ENCODE data around the gene FMNL3.
A peak's percentile ranks its signal among the peaks of the same experiment; 100 is the strongest.

FMNL3 gene

GRCh38 chr12:49649892-49650291 lies 57.3 kb downstream of the FMNL3 start:
- no peak for DNase-seq (ENCODE audit: low read depth)

DNA sequence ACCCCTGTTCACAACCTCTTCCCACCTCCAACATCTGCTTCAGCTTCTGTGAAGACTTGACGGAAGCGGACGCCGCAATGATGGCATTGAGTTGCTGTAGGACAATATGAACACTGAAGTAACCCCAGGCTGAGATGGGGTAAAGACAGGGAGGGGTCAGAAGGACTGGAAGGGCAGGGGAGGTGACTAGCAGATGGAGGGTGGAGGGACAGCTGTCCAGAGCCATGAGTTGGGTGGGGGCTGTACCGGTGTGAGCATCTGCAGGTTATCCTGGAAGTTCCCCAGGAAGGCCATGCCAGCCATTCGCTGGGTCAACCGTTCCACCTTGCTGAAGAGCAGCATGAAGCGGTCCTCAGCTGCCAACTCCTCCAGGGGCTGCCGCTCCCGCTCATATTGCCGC lies 57.8 kb downstream of the FMNL3 start:
- DNase-seq (ENCODE audit: low read depth): no peak

GRCh38 chr12:49648712-49649003 lies 58.5 kb downstream of the FMNL3 start:
- no peak for DNase-seq (ENCODE audit: low read depth)

DNA sequence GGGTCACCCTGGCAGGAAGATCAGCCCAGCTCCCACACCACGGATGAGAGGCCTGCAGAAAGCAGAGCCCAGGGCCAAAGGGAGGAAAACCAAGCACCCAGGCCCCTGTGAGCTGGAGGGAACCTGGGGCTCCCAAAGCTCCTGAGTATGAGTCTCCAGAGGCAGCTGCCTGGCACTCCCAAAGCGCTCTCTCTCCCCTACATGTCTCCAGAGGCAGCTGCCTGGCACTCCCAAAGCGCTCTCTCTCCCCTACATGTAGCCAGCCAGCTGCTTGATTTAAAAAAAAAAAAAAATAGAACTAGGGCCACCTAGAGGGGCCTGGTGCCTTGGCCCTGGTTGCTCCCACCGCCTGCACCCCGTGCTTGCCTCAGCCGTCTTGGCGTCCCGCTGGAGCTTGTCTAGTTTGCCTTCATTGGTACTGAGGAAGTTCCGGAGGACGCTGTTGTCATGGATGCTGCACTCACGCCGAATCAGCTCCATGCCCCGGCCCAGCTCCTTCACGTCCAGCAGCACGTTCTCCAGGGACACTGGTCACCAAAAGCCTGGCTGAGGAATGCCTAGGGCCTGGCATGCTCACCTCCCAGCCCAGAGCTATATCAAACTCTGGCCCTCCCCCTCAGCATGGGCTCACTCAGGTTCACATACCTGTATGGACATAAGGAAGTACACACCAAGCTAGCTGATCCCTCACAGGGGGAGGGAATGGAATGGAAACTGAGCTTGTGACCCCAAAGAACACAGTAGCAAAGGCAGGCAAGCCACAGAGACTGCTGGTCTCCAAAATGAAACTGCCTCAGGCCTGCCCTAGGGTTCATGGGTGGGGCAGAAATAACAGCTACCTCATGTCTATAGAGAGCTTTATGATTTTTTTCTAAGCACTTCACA lies 59.1 kb downstream of the FMNL3 start:
- DNase-seq (ENCODE audit: low read depth): no peak

DNA sequence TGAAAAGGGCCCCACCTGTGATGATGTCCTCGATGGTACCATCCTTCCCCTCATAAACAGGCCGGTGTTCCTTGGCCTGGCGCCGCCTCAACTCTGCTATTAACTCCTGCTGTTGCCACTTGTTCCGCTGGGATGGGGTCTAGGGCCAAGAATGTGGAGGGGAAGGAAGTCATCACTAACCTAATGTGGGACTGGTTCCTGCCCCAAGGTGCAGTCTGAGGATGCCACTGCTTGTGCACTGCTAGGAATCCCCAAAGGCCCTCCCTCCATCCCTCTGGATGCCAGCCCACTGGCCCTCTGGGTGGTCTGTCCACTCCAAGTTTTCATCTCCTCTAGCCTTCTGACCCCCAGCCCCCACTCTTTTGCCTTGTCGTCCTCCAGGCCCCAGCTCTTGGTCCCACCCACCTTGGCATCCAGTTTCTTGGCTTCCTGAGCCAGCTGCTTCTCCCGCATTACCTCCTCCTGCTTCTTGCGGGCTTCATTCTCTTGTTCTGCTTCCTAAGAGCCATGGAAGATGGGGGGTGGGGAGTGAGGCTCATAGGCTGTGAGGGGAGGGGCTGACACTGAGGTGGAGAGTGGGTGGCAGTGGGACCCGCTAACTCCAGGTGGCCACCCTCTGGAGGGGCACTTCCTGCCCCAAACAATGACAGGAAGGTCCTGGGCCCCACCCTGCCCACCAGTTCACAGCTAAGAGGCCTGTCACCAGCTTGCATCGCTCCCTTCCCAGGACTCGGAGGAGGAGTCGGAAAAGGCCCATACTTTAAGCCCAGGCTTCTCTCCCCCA lies 60.1 kb downstream of the FMNL3 start:
- DNase-seq (ENCODE audit: low read depth): no peak

DNA sequence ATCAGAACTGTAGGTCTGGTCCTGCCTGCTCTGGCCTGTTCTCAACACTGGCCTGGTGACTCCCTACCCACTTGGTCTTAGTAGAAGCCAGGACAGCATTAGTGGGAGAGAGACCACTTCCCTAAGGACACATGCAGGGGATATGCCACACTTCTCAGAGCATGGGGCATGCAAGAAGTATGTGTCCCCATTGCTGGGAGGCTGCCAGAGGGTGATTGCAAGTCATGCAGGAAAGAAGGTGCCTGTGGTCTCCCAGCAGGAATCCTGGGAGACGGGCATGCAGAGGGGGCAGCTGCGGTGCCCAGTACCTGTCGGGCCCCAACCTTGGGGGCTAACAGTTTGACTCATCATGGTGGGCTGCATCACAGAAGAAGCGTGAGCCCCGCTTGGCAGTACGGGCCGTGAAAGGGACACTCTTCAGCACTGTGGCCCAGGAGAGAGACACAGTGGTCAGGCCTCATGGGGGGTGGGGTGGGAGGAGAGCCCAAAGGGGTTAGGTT lies 60.8 kb downstream of the FMNL3 start:
- no peak for DNase-seq (ENCODE audit: low read depth)

DNA sequence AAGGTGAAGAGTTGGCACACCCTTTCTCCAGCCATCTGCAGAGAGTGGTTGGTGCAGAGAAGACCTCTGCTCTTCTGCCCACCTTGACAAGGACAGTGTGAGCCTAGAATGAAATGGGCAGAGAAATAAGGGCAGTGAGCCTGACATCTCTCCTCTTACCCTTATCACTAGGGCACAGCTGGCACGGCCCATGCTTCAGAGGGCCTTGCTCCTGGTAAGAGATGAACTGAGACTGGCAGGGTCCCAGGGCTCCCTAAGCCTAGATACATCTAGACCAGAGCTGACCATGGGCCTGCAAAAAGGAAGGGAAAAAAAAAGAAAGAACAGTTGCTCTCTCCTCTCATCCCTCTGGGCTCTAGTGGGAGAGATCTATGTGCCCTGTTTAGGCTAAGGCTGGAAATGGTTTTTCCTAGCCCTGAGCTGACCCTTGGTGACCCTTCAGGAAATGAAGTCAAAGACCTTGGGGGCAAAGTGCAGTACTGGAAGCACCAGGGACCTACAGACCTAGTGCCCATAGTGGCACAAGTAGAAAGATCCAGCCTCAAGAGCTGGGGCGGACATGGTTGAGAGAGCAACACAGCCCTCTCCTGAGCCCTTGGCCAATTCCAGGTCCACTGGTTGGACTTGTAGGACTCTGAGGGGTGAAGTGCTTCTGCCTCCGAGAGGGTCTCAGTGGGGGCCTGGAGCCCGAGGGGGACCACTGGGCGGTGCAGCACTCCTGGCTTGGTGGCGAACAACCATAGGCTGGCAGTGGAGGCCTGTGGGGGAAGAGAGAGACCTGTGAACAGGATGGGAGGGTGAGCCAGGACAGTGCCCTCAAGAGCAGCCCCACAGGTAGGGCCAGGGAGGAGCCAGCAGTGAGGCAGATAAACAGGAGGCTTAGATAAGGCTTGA lies 61.8 kb downstream of the FMNL3 start:
- no peak for DNase-seq (ENCODE audit: low read depth)

GRCh38 chr12:49644620-49644994 lies 62.6 kb downstream of the FMNL3 start:
- DNase-seq (ENCODE audit: low read depth): peak; percentile 69

DNA sequence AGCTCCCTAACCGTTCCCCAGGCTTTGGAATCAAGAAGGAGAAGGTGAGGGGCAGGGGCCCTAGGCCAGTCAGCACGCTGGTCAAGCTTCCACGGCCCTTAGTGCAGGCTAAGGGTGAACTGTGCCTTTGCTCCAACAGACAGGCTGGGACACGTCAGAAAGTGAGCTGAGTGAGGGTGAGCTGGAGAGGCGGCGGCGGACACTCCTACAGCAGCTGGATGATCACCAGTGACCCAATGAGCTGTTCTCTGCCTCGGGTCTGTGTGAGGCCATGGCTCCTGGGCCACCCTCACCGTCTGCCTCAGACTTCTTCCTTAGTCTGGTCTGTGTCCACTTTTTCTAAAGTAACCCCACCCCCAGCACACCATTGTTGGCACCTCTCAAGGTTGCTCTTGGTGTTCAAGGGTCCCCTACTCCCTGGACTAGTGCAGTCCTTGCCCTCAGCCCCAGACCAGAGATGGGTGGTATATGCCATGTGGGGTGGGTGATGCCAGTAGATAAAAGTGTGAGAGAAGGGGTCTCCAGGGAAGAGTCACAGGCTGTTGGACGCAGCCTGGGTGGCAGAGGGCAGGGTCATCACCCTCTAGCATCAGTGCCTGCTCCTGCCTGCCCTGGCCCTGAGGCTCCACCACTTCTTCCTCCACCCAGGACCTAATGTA lies 63.1 kb downstream of the FMNL3 start:
- no peak for DNase-seq (ENCODE audit: low read depth)

DNA sequence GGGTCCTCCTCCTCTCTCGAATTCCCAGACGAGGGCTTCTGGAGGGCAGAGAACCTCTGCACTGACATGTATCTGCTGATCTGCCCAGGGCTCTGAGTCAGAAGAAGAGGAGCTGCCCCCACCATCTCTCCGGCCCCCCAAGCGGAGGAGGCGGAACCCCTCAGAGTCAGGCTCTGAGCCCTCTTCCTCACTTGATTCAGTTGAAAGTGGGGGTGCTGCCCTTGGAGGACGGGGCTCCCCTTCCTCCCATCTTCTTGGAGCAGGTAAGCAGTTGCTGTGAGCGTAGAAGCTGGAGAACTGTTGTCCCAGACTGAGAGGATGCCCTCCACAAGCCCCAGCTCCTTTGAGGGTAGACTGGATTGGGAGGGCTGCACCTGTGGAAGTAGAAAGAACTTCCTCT lies 64.1 kb downstream of the FMNL3 start:
- no peak for DNase-seq (ENCODE audit: low read depth)

GRCh38 chr12:49642370-49642802 lies 64.8 kb downstream of the FMNL3 start:
- no peak for DNase-seq (ENCODE audit: low read depth)

DNA sequence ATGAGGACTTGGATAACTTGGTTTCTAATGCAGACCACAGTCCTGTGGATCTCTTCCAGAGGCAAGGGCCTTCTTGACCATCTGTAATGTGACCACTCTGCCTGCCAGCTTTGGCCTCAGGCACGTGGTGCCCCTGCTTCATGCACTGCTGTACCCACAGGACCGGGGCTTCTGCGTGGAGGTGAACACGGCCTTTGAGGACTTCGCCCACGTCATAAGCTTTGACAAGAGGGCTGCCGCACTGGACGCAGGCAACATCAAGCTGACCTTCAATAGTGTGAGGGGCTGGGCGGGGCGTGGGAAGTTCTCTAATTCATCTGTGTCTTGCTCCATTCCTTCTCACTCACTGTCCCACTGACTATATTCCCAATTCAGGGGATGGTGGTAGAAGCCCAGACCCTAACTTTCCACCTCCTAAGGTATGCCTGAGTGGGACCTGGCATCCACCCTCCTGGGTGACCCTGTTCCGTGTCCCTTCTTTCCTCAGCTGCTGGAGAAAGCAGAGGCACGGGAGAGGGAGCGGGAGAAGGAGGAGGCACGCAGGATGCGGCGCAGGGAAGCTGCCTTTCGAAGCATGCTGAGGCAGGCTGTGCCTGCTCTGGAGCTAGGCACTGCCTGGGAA lies 65.3 kb downstream of the FMNL3 start:
- no peak for DNase-seq (ENCODE audit: low read depth)

- peak; percentile 23 for DNase-seq (ENCODE audit: low read depth)
These were observed 70.0 kb downstream of the FMNL3 start for GRCh38 chr12:49636979-49637755.

GRCh38 chr12:49636574-49636973 lies 70.6 kb downstream of the FMNL3 start:
- no peak for DNase-seq (ENCODE audit: low read depth)

- no peak for DNase-seq (ENCODE audit: low read depth)
These were observed 71.5 kb downstream of the FMNL3 start for GRCh38 chr12:49635656-49636055.

DNA sequence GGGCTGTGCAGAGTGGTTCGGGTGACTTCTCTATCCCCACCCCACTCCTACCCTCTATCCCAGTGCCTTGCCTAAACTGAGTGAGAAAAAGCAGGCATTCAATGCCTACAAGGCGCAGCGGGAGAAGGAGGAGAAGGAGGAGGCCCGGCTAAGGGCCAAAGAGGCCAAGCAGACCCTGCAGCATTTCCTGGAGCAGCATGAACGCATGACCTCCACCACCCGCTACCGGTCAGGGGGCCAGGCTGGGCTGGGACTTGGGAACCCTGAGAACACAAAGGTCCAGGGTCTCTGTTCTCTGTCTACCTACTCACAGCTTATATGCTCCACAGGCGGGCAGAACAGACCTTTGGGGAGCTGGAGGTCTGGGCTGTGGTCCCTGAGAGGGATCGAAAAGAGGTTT lies 72.2 kb downstream of the FMNL3 start:
- DNase-seq (ENCODE audit: low read depth): no peak

DNA sequence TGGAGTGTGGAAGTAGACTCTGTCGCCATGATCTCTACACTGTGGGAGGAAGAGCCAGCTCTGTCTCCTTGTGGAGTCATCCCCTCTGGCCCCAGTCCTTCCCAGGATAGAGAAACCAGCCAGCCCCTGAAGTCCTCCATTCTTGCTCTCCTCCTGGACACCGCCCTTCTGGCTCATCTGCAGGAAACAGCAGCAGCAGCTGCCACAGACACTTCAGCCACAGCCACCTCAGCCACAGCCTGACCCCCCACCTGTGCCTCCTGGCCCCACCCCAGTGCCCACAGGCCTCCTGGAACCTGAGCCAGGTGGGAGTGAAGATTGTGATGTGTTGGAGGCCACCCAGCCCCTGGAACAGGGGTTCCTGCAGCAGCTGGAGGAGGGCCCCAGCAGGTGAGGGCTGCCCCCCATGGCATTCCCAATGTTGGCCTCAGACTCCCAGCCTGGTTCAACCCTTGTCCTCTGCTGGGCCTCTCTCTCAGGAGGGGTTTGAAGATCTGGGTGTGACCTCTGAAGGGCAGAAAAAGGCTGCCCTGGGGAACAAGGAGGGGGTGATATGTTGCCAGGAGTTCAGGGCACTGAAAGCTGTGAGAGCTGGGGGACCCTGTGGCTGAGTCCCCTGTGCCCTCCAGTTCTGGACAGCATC lies 73.4 kb downstream of the FMNL3 start:
- DNase-seq (ENCODE audit: low read depth): no peak

DNA sequence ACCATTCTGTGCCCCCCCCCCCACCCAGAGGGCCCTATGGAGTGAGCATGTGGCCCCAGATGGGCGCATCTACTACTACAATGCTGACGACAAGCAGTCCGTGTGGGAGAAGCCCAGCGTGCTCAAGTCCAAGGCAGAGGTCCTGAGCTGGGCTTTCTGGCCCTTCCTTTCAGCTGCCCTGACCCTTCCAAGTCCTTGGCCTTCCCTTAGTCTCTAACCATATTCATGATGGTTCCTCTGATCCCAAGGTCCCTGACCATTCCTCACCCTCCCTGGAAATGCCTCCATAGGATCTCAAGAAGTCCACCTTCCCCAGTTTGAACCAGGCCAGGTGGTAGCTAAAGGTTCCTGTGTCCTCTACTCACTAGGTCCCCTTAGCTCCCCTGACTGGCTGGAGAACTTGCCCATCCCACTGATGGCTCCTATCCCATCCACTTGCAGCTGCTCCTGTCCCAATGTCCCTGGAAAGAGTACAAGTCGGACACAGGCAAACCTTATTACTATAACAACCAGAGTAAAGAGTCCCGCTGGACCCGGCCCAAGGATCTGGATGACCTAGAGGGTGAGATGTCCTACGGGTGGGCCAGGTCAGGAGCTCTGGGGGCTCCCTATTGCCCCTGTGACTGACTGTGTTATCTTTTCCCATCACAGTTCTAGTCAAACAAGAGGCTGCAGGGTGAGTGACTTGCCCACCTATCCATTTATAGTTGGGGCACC lies 74.1 kb downstream of the FMNL3 start:
- DNase-seq (ENCODE audit: low read depth): no peak

- no peak for DNase-seq (ENCODE audit: low read depth)
These were observed 74.8 kb downstream of the FMNL3 start for GRCh38 chr12:49632401-49632800.
